K562 (cell line): ENCODE results near the gene DCAF7. TPM values are rescaled to one million over a fixed set of nuclear protein-coding genes. Genes with fewer than 3 reads are reported as not detected.

ENCODE experiments used
- ATAC-seq: fragments of 200-7000 bp; cut with Tn5 transposase; 3 replicates; pipeline ENCODE4 v1.9.1; 2020; ENCODE audit warnings: moderate library complexity
- BruUV-seq: library from RNA; stranded (reverse); fragments of 400-500 nt; replicated peaks from 2 replicates; lab custom pipeline; 2021; lab: Mats Ljungman, UMichigan
- CTCF ChIA-PET: fragments of 300-600 bp; formaldehyde crosslinking; extraction: SDS; loops from one replicate; lab custom pipeline; 2021; ENCODE audit warnings: low intra/inter-chr PET ratio; lab: Yijun Ruan, JAX
- POLR2A ChIA-PET: fragments of 300-600, 350-650 bp; sonication (Branson Sonifier 250); formaldehyde crosslinking; extraction: SDS; loops from one replicate; lab custom pipeline; 2021; ENCODE audit warnings: antibody characterized with exemption, inconsistent platforms; lab: Yijun Ruan, JAX
- DNase-seq, 4 experiments: peaks; one replicate each; pipeline versions ENCODE4 v3.0.0 to v3.0.0-alpha.2; 2011 to 2018; ENCODE audit warnings: low spot score in 3 of 4, mixed read lengths in 3 of 4; ENCODE audit errors: extremely low read depth in 1 of 4
- FAIRE-seq: peaks from 2 replicates; lab custom pipeline; 2011; peaks lifted over from hg19 to GRCh38; lab: Jason Lieb, UNC
- H2AFZ ChIP-seq: 2 replicates; pipeline ENCODE4 v1.6.0; 2011; ENCODE audit warnings: low read depth, low read length, control low read depth, inconsistent platforms
- H3K27ac ChIP-seq: fragments of 200-600 bp; 3 replicates; pipeline ENCODE4 v1.8.0; 2011; ENCODE audit warnings: low read depth, mild to moderate bottlenecking, control low read depth, inconsistent platforms, low read length, moderate library complexity, mixed read lengths; ENCODE audit errors: extremely low read depth
- H3K27me3 ChIP-seq, 2 experiments: fragments of 300-600 bp in 1 of 2; 2 replicates in 1 of 2; 3 replicates in 1 of 2; pipeline versions ENCODE4 v1.6.0 to v1.8.0; 2011; ENCODE audit warnings: inconsistent platforms in 2 of 2, low read length in 2 of 2, mild to moderate bottlenecking in 1 of 2, mixed read lengths in 1 of 2, moderate library complexity in 1 of 2; ENCODE audit not compliant: control insufficient read depth in 2 of 2, insufficient read depth in 2 of 2
- H3K36me3 ChIP-seq: fragments of 300-600 bp; 3 replicates; pipeline ENCODE4 v1.8.0; 2011; ENCODE audit warnings: mild to moderate bottlenecking, low read length, inconsistent platforms; ENCODE audit not compliant: control insufficient read depth, insufficient read depth
- H3K4me1 ChIP-seq, 2 experiments: fragments of 200-600 bp in 1 of 2; replicated peaks in 1 of 2; 2 replicates in 1 of 2; 3 replicates in 1 of 2; pipeline versions ENCODE4 v1.5.1 to v1.8.0; 2011; ENCODE audit warnings: inconsistent platforms in 2 of 2, low read length in 2 of 2, mild to moderate bottlenecking in 1 of 2, mixed read lengths in 1 of 2, moderate library complexity in 1 of 2; ENCODE audit not compliant: control insufficient read depth in 2 of 2, insufficient read depth in 2 of 2
- H3K4me2 ChIP-seq: 2 replicates; pipeline ENCODE4 v1.6.1; 2011; ENCODE audit warnings: low read length, control low read depth, inconsistent platforms, mixed read lengths; ENCODE audit not compliant: insufficient read depth
- H3K4me3 ChIP-seq: fragments of 200-600 bp; sonication (generic), shearing (Covaris generic); 2 replicates; pipeline ENCODE4 v1.5.1; 2016; ENCODE audit warnings: control low read depth, inconsistent platforms
- H3K79me2 ChIP-seq: fragments of 200-600 bp; 3 replicates; pipeline ENCODE4 v1.8.0; 2011; ENCODE audit warnings: low read length, inconsistent platforms; ENCODE audit not compliant: control insufficient read depth, insufficient read depth
- H3K9ac ChIP-seq, 2 experiments: 2 replicates each; pipeline versions ENCODE4 v1.6.0 to v1.6.1; 2011; ENCODE audit warnings: low read depth in 2 of 2, low read length in 2 of 2, control low read depth in 1 of 2, inconsistent platforms in 1 of 2, mild to moderate bottlenecking in 1 of 2, mixed read lengths in 1 of 2; ENCODE audit not compliant: insufficient read depth in 1 of 2
- H3K9me1 ChIP-seq: one replicate; pipeline ENCODE4 v1.6.0; 2011; ENCODE audit warnings: inconsistent platforms, mild to moderate bottlenecking, low read length, moderate library complexity; ENCODE audit not compliant: control insufficient read depth, insufficient read depth
- H3K9me3 ChIP-seq: replicated peaks from 2 replicates; pipeline ENCODE4 v1.5.1; 2011; ENCODE audit warnings: low read depth, low read length, inconsistent platforms; ENCODE audit not compliant: control insufficient read depth, insufficient read depth
- H4K20me1 ChIP-seq: replicated peaks from 2 replicates; pipeline ENCODE4 v1.6.1; 2011; ENCODE audit warnings: low read length, inconsistent platforms, mixed read lengths; ENCODE audit not compliant: control insufficient read depth, insufficient read depth
- ARID3B ChIP-seq: fragments of 250-450 bp; sonication (Bioruptor Pico); IDR thresholded peaks from 2 replicates; pipeline ENCODE4 v1.4.0; 2020; ENCODE audit warnings: borderline replicate concordance
- CSDE1 ChIP-seq, 2 experiments: fragments of 450-650 bp; IDR thresholded peaks; 2 replicates each; pipeline ENCODE4 v1.6.1; 2016; ENCODE audit warnings: mild to moderate bottlenecking in 1 of 2
- EP300 ChIP-seq: IDR thresholded peaks from 2 replicates; pipeline ENCODE4 v1.6.1; 2012; ENCODE audit warnings: low read length, improper control_type of control experiment
- ETV5 ChIP-seq: sonication (generic); formaldehyde crosslinking; IDR thresholded peaks from 2 replicates; pipeline ENCODE4 v1.4.0; 2020; ENCODE audit warnings: low read depth, mild to moderate bottlenecking, missing genetic modification reagents
- KAT8 ChIP-seq: fragments of 450-650 bp; IDR thresholded peaks from 2 replicates; pipeline ENCODE4 v1.6.1; 2016; ENCODE audit warnings: low read depth, mild to moderate bottlenecking
- KDM5B ChIP-seq: fragments of 200-600 bp; sonication (generic); IDR thresholded peaks from 2 replicates; pipeline ENCODE4 v1.6.1; 2012; ENCODE audit warnings: low read depth, mild to moderate bottlenecking, moderate library complexity, low read length, control low read depth, inconsistent platforms; ENCODE audit not compliant: insufficient replicate concordance
- NR2C1 ChIP-seq, 2 experiments: fragments of 450-650 bp; IDR thresholded peaks; 2 replicates each; pipeline ENCODE4 v1.6.1; 2017; ENCODE audit warnings: mild to moderate bottlenecking in 2 of 2, antibody characterized with exemption in 1 of 2, inconsistent platforms in 1 of 2, missing compliant biosample characterization in 1 of 2, missing genetic modification characterization in 1 of 2
- RUNX1 ChIP-seq: sonication (generic); IDR thresholded peaks from 2 replicates; pipeline ENCODE4 v1.6.1; 2016; ENCODE audit warnings: antibody characterized with exemption, low read depth
- ZFP30 ChIP-seq: fragments of 250-450 bp; sonication (Bioruptor Pico); IDR thresholded peaks from 2 replicates; pipeline ENCODE4 v1.8.0; 2022; ENCODE audit warnings: moderate library complexity, mild to moderate bottlenecking, inconsistent platforms, borderline replicate concordance
- ZKSCAN8 ChIP-seq: fragments of 200-800 bp; sonication (Bioruptor generic); IDR thresholded peaks from 2 replicates; pipeline ENCODE4 v1.6.1; 2016; ENCODE audit warnings: missing genetic modification characterization, missing compliant biosample characterization
- ZNF23 ChIP-seq: fragments of 250-450 bp; sonication (Bioruptor Pico); IDR thresholded peaks from 2 replicates; pipeline ENCODE4 v1.4.0; 2020; ENCODE audit warnings: mild to moderate bottlenecking
- ZNF3 ChIP-seq: fragments of 250-450 bp; sonication (Bioruptor Pico); IDR thresholded peaks from 2 replicates; pipeline ENCODE4 v1.5.0; 2021; ENCODE audit warnings: mild to moderate bottlenecking, moderate library complexity
- ZNF644 ChIP-seq: fragments of 200-800 bp; sonication (Bioruptor generic); IDR thresholded peaks from 2 replicates; pipeline ENCODE4 v1.6.1; 2016; ENCODE audit warnings: low read depth, missing genetic modification characterization, missing compliant biosample characterization
- ZNF780A ChIP-seq: fragments of 250-450 bp; sonication (Bioruptor Pico); IDR thresholded peaks from 2 replicates; pipeline ENCODE4 v1.5.0; 2021; ENCODE audit warnings: mild to moderate bottlenecking
- WGBS: fragments of 100-300 bp; shearing (Covaris generic); methylation state at CpG from one replicate; pipeline ENCODE4 v1.1.6; 2016; ENCODE audit warnings: low coverage, mixed read lengths; ENCODE audit not compliant: insufficient coverage; ENCODE audit errors: missing lambda C conversion rate; 5-methylcytosine and 5-hydroxymethylcytosine counted together
- in situ Hi-C: fragments of 300-500 bp; cut with MboI; formaldehyde crosslinking; loops from 4 replicates; pipeline ENCODE4 v1.15.0; 2018; ENCODE audit warnings: inconsistent platforms, mixed read lengths
- intact Hi-C: fragments of 100-400 bp; cut with micrococcal nuclease; formaldehyde crosslinking; loops from 2 replicates; pipeline ENCODE4 v1.14.2; 2022
- polyA plus RNA-seq, 8 experiments: library from polyadenylated mRNA; depleted of rRNA in 4 of 8; stranded (reverse) in 5 of 8; unstranded in 3 of 8; fragments of >200 nt; fragmentation: Nextera tagmentation in 2 of 8; fragmentation: Illumina TruSeq in 1 of 8; extraction: Ambion mirVana in 2 of 8; extraction: Trizol in 1 of 8; gene quantifications; 2 replicates each; pipeline versions ENCODE4 v1.2.1 to v1.2.3, GENCODE V29; 2011 to 2014; ENCODE audit warnings: inconsistent platforms in 1 of 8, missing spikeins in 1 of 8
- total RNA-seq, 7 experiments: library from RNA; depleted of rRNA in 6 of 7; stranded (reverse); fragments of >200 nt in 6 of 7; fragmentation: Illumina TruSeq in 2 of 7; extraction: Trizol in 2 of 7; gene quantifications; 2 replicates each; pipeline versions ENCODE4 v1.2.1 to v1.2.3, GENCODE V29; 2011 to 2021; ENCODE audit warnings: low replicate concordance in 1 of 7

Gene DCAF7
- total and polyA plus RNA-seq, 9 of the 15 experiments (the other 6 are each of a cell fraction or from before 2014, with no cell fraction given) = 30.8 to 123 (median 40.2) TPM

- Histone ChIP-seq H3K27me3 (no peaks in the 10 kb centered on the region), H3K9ac (no peak overlapping the region), H3K36me3 (peaks cover 21% of the 10 kb centered on the region), H3K4me3 (no peak overlapping the region), H3K4me2 (no peak overlapping the region), H3K9me1 (peaks cover 3% of the 10 kb centered on the region), H3K79me2 (peaks cover 11% of the 10 kb centered on the region; the same call in 2 of the 3 replicates), H3K9me3 (no peaks in the 10 kb centered on the region), H2AFZ (no peak overlapping the region), H3K27ac (no peak overlapping the region), H4K20me1 (no peaks in the 10 kb centered on the region), H3K4me1 (peaks cover 3 to 31% of the 10 kb centered on the region in 2 experiments; a peak in 4 of 5 replicates)
- BruUV-seq = no TSS peak
- intact Hi-C loops = no loop called here
- ChIA-PET CTCF (no interaction called here), POLR2A (no interaction called here)
- TF ChIP-seq EP300 (no peak), ZNF3 (CRISPR knock-in tag) (peak; percentile 34; the same call in 1 of the 2 replicates)
- in situ Hi-C loops = no loop called here
- ATAC-seq (no peak), FAIRE-seq (no peak), DNase-seq (no peak)
- WGBS = 52% methylated on average over 3 of the region's 3 CpGs
Observed at GRCh38 chr17:63631062-63631461, 80.8 kb downstream of the DCAF7 start.

GRCh38 chr17:63631626-63632025, 81.3 kb downstream of the DCAF7 start:
- peaks cover 27% of the 10 kb centered on the region for H3K36me3 ChIP-seq
- H3K27ac ChIP-seq = no peak overlapping the region
- DNase-seq (no peak), FAIRE-seq (no peak), ATAC-seq (no peak)
- H3K9ac ChIP-seq = no peak overlapping the region
- 89% methylated on average over 1 of the region's 1 CpG for WGBS
- H3K4me2 ChIP-seq = no peak overlapping the region
- CTCF ChIA-PET = no interaction called here
- H3K79me2 ChIP-seq = peaks cover 7% of the 10 kb centered on the region; the same call in 2 of the 3 replicates
- no peaks in the 10 kb centered on the region for H3K9me3 ChIP-seq
- no peak overlapping the region for H2AFZ ChIP-seq
- intact Hi-C loops = no loop called here
- peaks cover 3 to 30% of the 10 kb centered on the region in 2 experiments; a peak in 4 of 5 replicates for H3K4me1 ChIP-seq
- no peak overlapping the region for H3K4me3 ChIP-seq
- H4K20me1 ChIP-seq = no peaks in the 10 kb centered on the region
- TF ChIP-seq ZKSCAN8 (CRISPR knock-in tag) (no peak), ZNF644 (tag) (no peak), CSDE1 (IDR thresholded peaks at IDR 0.05) (no peak), RUNX1 (no peak), ETV5 (no peak), ZFP30 (no peak), KAT8 (no peak), NR2C1 (IDR thresholded peaks at IDR 0.05) (no peak), NR2C1 (tag; IDR thresholded peaks at IDR 0.05) (no peak), ZNF23 (no peak), ZNF780A (CRISPR knock-in tag) (no peak), KDM5B (no peak), ARID3B (CRISPR knock-in tag) (no peak)
- in situ Hi-C loops = no loop called here
- H3K9me1 ChIP-seq = peaks cover 3% of the 10 kb centered on the region
- BruUV-seq = no TSS peak
- POLR2A ChIA-PET = no interaction called here
- H3K27me3 ChIP-seq = no peaks in the 10 kb centered on the region
